Measurements from ENCODE around the gene GPA33.
A peak's percentile ranks its signal among the peaks of the same experiment; 100 is the strongest.

The GPA33 gene

GRCh38 chr1:167116174-167116573 is 26.0 kb upstream of the GPA33 start:
- no peak for DNase-seq

GRCh38 chr1:167115655-167116054 is 25.5 kb upstream of the GPA33 start:
- DNase-seq: no peak

GRCh38 chr1:167114725-167115124 is 24.5 kb upstream of the GPA33 start:
- no peak for DNase-seq

DNA sequence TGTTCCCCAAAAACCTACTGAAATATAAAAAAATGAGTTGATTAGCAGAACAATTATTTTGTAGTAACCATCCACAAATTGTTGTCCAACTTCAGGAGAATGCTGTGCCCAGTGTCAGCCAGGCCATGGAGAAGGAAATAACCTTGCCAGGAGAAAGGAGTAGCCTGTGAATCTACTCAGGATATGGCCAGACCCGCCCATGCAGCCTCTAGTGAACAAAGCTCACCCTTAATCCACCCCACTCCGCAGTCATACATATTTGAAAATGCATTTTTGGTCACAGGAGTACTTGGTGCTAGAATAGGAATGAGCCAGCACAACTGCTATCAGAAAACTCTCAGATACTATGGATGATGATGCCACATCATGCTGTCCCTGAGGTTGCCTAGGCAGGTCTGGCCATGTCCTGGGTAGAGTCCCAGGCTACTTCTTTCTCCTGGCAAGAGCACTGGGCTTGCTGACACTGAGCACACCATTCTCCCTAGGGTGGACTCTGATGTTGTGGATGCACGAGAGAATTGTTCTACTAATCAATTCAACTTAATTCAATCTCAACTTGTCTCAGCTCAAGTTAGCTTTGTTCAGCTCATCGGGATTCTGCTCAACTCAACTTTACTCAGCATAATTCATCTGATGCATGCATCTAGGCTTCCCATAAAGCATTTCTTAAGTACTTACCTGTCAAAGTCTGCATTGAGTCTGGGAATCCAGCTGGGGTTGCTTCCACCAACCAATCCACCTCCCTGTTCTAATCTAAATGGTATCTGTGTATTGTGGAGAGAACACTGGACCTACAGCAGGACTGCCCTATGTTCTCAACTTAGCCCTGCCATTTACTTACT is 21.9 kb upstream of the GPA33 start:
- DNase-seq: no peak

DNA sequence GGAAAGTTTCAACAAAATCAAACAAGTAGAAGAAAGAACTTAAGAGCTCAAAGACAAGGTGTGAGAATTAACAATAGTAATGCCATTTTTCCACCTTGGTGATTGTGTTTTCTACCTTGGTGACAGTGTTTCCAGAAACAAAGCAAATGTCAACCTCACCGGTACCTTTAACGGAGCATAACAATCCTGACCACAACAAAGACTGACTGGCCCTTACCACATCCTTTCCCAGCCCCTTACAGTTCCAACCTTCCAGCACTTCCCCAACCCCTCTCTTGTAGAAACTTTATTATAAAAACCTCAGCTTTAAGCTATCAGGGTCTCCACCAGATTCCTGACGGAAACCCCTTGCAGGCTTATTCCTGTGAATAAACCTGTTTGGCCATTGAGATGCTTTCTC is 20.4 kb upstream of the GPA33 start:
- no peak for DNase-seq

- no peak for DNase-seq
Observed at GRCh38 chr1:167109125-167109524, 18.9 kb upstream of the GPA33 start.

GRCh38 chr1:167107456-167107855 is 17.3 kb upstream of the GPA33 start:
- no peak for DNase-seq

- DNase-seq: no peak
Observed at GRCh38 chr1:167106119-167106461, 15.9 kb upstream of the GPA33 start.

DNA sequence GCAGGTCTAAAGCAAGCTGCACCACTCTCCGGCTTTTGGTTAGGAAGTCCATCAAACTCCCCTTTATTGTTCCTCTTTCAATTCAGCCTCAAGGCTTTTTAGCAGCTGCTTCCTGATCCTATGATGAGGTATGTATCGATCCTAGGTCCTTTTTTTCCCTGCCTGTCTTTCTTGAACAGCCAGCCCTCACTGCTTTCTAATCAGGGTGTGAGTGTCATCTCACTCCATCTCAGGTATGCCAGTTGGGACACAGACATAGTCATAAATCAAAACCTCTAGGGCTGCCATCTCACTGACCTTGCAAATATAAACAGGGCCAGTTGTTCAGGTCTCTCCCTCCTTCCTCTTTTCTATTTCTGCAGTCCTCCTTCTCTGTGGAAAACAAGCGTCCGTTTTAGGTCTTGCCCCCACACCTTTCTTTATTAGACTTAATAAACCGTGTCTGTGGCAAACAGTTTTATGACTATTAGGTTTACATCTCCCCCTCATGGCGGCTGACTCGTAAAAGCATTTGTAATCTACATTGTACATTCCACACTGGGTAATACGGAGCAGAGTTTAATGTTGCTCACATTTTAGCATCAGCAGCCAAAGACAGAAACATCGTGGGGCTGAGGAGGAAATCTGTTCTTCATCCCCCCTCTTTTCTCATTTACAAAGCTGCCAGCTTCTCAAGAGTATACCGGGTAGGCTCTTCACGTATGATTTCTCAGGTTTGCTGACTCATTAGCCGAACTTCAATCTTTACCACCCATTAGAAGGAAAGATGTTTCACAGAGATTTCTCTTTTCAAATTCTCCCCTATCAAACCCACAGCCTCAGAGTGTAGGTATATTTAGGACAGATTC is 15.3 kb upstream of the GPA33 start:
- DNase-seq: peak; percentile 20

DNA sequence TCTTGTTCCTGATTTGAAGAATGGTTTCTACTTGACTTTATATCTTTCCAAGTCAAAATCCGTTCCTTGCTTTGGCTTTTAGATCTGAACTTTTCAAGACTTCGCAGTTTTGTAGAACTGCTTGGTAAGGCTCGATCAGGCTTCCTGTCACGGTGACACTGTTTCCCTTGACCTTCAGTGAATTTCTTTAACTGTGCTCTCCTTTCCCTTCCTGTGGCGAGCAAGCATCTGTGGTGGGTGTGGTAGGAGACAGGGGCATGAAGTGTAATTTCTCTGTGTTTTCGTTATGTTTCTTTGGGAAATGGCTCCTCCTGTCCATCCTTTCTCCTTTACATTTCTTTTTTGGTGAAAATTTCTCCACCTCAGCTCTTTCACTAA is 14.1 kb upstream of the GPA33 start:
- no peak for DNase-seq

DNA sequence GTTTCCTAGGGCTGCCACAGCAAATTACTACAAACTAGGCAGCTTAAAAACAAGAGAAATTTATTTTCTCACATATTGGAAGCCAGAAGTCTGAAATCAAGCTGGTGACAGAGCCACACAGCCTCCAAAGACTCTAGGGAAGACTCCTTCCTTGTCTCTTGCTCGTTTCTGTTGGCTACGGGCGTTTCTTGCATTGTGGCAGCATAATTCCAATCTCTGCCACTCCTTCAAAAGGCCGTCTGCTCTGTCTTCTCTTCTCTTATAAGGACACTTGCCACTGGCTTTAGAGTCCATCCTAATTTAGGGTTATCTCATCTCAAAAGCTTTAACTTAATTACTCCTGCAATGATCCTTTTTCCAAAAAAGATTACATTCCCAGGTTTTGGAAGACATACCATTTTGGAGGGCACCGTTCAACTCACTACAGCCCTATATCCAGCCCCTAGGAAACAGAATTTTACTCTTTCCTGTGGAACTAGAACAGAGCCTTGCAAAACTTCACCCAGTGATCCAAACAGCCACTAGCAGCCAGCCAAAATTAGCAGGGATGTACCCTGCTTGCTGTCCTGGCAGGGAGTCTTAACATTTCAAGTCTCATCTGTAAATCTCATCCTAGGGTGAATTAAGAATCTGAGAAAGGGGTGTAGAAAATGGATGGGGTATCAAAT is 12.9 kb upstream of the GPA33 start:
- no peak for DNase-seq

- no peak for DNase-seq
Observed at GRCh38 chr1:167101754-167102153, 11.6 kb upstream of the GPA33 start.

GRCh38 chr1:167100730-167101129 is 10.6 kb upstream of the GPA33 start:
- no peak for DNase-seq

DNA sequence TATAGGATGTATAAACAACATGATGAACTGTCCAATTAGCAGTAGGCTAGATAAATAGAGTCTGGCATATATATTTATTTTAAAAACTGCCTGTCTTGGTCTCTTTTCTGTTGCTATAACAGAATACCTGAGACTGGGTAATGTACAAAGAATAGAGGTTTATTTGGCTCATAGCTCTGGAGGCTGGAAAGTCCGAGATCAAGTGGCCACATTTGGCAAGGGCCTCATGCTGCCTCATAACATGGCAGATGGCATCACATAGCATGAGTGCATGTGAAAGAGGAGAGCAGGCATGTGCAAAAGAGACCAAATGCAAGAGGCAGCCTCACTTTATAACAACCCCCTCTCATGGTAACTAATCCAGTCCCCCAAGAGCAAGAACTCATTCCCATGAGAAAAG is 9.7 kb upstream of the GPA33 start:
- DNase-seq: no peak

DNA sequence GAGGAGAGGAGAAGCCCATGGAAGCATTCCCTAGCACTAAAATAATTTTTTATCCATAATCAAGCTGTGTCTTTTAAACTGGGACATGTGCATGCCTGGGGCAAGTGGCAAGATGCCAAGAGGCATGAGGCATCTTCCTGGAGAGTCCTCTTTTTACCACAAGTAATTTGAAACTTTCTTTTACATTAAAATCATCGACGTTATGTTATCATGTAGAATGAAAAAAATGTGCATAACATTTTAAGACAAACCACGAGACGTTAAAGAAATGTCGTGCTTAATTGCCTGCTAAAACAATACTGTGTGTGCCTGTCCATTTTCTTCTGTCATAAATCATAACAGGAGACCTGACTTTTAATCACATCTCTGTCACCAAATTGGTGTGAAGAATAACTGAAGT is 5.2 kb upstream of the GPA33 start:
- no peak for DNase-seq

DNA sequence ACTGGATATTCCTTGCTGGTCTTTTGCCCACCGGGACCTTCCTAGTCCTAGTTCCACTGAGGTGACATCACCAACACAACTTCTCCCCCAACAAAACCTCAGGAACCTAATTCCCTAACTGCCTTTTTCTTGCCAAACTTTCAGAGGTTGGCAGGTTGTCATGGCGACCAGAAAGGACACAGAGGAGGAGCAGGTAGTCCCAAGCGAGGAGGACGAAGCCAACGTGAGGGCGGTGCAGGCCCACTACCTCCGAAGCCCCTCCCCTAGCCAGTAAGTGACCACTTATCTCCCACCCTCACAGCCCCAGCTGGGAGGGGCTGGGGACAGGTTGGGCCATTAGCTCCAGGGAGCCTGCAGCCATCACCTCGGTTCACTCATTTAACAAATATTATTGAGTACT is 4.5 kb upstream of the GPA33 start:
- no peak for DNase-seq

DNA sequence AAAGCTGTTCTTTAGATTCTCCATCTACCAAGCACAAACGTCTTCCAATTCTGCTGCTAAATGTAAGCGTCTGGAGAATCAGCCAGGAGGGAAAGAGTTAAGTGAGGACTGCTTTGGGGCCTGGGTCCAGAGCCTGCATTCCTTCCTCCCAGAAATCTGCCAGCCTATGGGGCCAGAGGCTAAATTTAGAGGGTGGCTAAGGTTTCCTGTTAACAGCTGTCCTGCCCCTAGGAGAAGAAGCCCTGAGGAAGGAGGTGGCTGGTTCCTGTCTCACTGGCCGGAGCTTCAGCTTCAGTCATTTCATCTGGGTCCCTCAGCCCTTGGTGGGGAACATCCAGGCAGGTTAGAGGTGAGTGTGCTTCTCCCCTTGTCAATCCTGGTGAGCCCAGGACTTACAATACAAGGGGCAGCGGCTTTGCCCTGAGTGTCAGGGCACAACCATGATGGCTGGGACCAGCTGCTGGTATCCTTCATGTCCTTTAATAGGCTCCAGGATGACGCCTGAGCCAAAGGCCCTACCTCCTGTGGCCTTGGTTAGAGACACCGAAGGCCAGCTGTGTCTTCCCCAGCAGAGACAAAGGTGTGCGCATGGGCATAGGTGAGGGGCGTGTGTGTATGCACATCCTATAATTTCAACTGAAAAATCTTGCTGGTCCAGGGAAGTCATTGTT is 3.8 kb upstream of the GPA33 start, which contains the start of gene STYXL2:
TSS of gene STYXL2 (plus strand) at position 230 of the 671 bp plus-strand sequence. CDS start 775 bp downstream, outside the sequence.
- DNase-seq: no peak

GRCh38 chr1:167092653-167093052 is 2.5 kb upstream of the GPA33 start:
- DNase-seq: no peak

DNA sequence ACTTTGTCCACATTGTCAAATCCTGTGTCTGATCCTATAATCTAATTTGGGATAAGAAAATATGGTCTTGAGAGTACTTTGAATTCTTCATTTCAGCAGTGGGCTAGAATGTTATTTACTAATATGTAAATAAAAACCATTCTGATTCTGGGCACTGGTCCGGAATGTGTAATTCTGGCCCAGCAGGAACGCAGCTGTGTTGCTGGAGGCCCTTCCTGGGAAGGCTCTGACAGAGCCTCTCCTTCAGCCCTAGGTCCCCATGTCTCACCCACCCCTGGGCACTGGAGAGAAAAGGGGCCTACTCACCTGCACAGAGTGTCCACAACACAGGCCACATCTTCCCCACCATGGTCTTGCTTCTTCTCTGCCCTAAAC is 251 bp downstream of the GPA33 start:
- DNase-seq: no peak

GRCh38 chr1:167088746-167089417 is 1.3 kb downstream of the GPA33 start:
- DNase-seq: no peak

GRCh38 chr1:167086768-167087167 is 3.4 kb downstream of the GPA33 start:
- DNase-seq: no peak

- DNase-seq: no peak
Observed at GRCh38 chr1:167086033-167086432, 4.1 kb downstream of the GPA33 start.

DNA sequence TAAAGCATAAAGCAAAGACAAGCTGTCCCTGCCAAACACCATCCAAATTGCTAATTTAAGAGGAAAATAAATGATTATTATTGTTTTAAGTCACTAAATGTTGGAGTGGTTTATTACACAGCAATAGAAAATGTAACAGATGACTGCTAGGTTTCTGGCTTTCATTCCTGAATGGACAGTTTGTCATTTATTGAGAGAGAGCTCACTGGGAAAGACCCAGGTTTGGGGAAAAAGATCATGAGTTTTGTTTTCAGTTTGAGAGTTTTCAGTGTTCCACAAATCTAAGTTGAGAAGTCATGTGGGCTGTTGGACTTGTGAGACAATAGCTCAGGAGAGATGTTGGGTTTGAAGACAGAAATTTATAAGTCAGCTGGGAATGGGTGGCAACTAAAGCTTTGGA is 5.4 kb downstream of the GPA33 start:
- DNase-seq: no peak
